Parathyroid adenoma (tissue), 2 donors: Measurements from ENCODE around the gene SH3PXD2B.

ENCODE experiments used
- H2AFZ ChIP-seq: fragments of 300-600 bp; sonication (generic); one replicate; pipeline ENCODE4 v1.7.0; 2017; ENCODE audit warnings: antibody characterized with exemption, mild to moderate bottlenecking
- H3K27ac ChIP-seq: fragments of 300-600 bp; sonication (generic); one replicate; pipeline ENCODE4 v1.7.0; 2017
- H3K27me3 ChIP-seq: fragments of 300-600 bp; sonication (generic); one replicate; pipeline ENCODE4 v1.7.0; 2017; ENCODE audit warnings: low read length; ENCODE audit not compliant: control insufficient read depth, insufficient read depth
- H3K36me3 ChIP-seq: fragments of 300-600 bp; sonication (generic); one replicate; pipeline ENCODE4 v1.7.0; 2017; ENCODE audit warnings: low read length; ENCODE audit not compliant: control insufficient read depth, insufficient read depth
- H3K4me1 ChIP-seq: fragments of 300-600 bp; sonication (generic); one replicate; pipeline ENCODE4 v1.7.0; 2017; ENCODE audit warnings: control low read depth
- H3K4me2 ChIP-seq: fragments of 300-600 bp; sonication (generic); one replicate; pipeline ENCODE4 v1.7.0; 2017; ENCODE audit warnings: low read length
- H3K4me3 ChIP-seq: fragments of 300-600 bp; sonication (generic); one replicate; pipeline ENCODE4 v1.7.0; 2017; ENCODE audit warnings: low read depth, low read length
- H3K79me2 ChIP-seq: fragments of 300-600 bp; sonication (generic); one replicate; pipeline ENCODE4 v1.7.0; 2017; ENCODE audit warnings: control low read depth
- H3K9ac ChIP-seq: fragments of 300-600 bp; sonication (generic); one replicate; pipeline ENCODE4 v1.7.0; 2017; ENCODE audit warnings: mild to moderate bottlenecking
- H3K9me3 ChIP-seq: fragments of 300-600 bp; sonication (generic); one replicate; pipeline ENCODE4 v1.7.0; 2017; ENCODE audit warnings: low read length; ENCODE audit not compliant: control insufficient read depth
- CTCF ChIP-seq: fragments of 300-600 bp; sonication (generic); IDR thresholded peaks from one replicate; pipeline ENCODE4 v1.7.0; 2017; ENCODE audit warnings: antibody characterized with exemption, mild to moderate bottlenecking
- donor health status: primary hyperparathyroidism.

SH3PXD2B gene

DNA sequence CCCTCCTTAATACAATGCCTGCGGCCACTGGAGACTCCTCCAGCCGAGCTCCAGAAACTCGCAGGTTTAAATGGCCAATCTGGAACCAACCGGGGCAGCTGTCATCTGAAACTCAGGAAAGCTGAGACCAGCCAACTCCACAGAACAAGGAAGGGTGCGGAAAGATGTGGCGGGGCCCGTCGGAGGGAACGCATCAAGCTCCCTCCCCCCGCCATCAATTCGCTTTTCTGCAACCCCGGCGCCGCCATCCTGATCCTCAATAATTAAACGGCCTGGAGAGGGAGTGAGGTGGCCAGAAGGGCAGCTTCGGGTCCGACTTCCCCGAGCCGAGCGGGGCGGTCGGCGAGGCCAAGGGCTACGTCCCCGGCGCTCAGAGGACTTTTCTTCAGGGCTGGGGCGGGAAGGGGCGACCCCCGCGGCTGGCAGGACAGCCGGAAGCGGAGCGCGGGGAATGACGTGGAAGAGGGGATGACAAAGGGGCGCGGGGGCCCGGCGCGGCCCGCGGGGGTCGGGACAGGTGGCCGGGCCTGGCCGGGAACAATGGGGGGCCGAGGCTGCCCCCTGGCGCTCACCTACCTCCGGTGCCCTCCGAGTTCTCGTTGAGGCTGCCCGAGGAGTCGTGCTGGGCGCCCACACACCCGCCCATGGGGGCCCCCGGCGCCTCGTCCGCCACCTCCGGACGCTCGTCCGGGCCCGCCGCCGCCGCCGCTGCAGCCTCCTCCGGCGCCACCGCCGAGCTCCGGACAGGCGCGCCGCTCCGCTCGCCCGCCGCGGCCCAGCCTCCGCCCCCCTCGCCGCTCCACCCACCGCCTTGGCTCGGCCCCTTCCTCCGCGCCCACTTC is 171.1 kb downstream of the SH3PXD2B start, which contains the start of gene UBTD2:
UBTD2 (minus strand) TSS at position 745 of the 842 bp plus-strand sequence; CDS start at position 646, 99 bp downstream.
- H3K36me3 ChIP-seq: no peaks in the 10 kb centered on the region
- H3K9ac ChIP-seq: peak within 1 kb of the TSS; percentile 55
- H2AFZ ChIP-seq: peak within 1 kb of the TSS; percentile 97
- H3K4me1 ChIP-seq: peaks cover 4% of the 10 kb centered on the region
- H3K27ac ChIP-seq: peak within 1 kb of the TSS; percentile 79
- peaks cover 34% of the 10 kb centered on the region for H3K79me2 ChIP-seq
- H3K4me2 ChIP-seq: peak within 1 kb of the TSS; percentile 99
- no peaks in the 10 kb centered on the region for H3K27me3 ChIP-seq
- peak; percentile 44 for TF ChIP-seq CTCF
- peak within 1 kb of the TSS; percentile 77 for H3K4me3 ChIP-seq
- H3K9me3 ChIP-seq: no peaks in the 10 kb centered on the region

DNA sequence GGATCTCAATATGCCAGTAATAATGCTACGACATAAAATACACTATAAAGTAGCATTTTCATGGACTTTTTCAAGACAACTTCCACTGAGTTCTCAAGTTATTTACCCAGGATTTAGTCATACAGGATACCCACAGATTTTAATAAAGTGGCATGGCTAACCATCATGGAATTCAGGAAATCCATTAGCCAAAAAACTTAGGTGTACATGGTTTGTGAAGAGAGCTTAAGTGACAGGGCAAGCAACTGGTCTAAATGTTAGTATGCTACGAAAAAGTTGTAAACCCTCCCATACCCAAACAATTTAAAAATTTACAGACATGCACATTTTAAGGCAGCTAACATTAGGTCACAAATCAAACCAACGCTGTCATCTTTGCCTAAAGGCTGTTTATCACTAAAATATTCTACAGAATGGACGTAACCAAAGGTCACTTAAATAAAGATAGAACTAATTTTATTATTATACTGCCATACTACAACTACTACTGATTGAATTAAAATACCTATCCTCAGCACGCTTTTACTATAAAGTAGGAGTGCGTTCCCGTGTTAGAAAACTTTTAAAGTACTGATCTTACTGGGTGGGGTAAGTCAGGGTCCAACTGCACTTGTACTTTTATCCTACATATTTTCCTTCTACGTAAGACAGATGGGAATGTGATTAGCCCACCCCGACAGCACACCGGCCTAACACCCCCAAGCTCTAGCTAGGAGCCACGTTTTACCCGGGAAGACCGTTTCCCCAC is 171.9 kb downstream of the SH3PXD2B start:
- peak overlapping the region; percentile 92 for H3K4me2 ChIP-seq
- peak overlapping the region; percentile 77 for H3K4me3 ChIP-seq
- no peaks in the 10 kb centered on the region for H3K36me3 ChIP-seq
- peaks cover 42% of the 10 kb centered on the region for H3K79me2 ChIP-seq
- no peak overlapping the region for H3K9ac ChIP-seq
- peaks cover 4% of the 10 kb centered on the region for H3K4me1 ChIP-seq
- H3K9me3 ChIP-seq: no peaks in the 10 kb centered on the region
- no peaks in the 10 kb centered on the region for H3K27me3 ChIP-seq
- H2AFZ ChIP-seq: peak overlapping the region; percentile 87
- TF ChIP-seq CTCF: no peak
- peak overlapping the region; percentile 79 for H3K27ac ChIP-seq

DNA sequence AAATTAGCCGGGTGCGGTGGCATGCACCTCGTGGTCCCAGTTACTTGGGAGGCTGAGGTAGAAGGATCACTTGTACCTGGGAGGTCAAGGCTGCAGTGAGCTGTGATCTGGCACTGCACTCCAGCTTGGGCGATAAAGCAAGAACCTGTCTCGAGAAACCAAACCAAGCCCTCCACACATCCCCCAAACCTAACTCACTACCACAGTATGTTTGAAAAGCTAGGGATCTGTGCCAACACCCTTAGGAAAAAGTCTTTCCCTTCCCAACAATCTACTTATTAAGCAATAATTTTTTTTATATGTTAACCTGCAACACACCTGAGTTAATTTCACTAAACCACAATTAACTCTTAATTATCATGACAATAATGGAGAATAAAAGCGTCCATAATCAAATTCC is 173.0 kb downstream of the SH3PXD2B start:
- H2AFZ ChIP-seq: no peak overlapping the region
- peaks cover 4% of the 10 kb centered on the region for H3K4me1 ChIP-seq
- no peak for TF ChIP-seq CTCF
- H3K79me2 ChIP-seq: peaks cover 48% of the 10 kb centered on the region
- no peak overlapping the region for H3K4me2 ChIP-seq
- no peak overlapping the region for H3K27ac ChIP-seq
- H3K9me3 ChIP-seq: no peaks in the 10 kb centered on the region
- no peaks in the 10 kb centered on the region for H3K36me3 ChIP-seq
- H3K9ac ChIP-seq: no peak overlapping the region
- H3K4me3 ChIP-seq: no peak overlapping the region
- H3K27me3 ChIP-seq: no peaks in the 10 kb centered on the region

- Histone ChIP-seq H3K36me3 (no peaks in the 10 kb centered on the region), H3K9ac (no peak overlapping the region), H3K9me3 (no peaks in the 10 kb centered on the region), H3K4me2 (no peak overlapping the region), H3K27me3 (no peaks in the 10 kb centered on the region), H3K4me1 (peaks cover 4% of the 10 kb centered on the region), H3K79me2 (peaks cover 52% of the 10 kb centered on the region), H3K27ac (no peak overlapping the region), H2AFZ (no peak overlapping the region), H3K4me3 (no peak overlapping the region)
- TF ChIP-seq CTCF: no peak
These were observed 173.4 kb downstream of the SH3PXD2B start for GRCh38 chr5:172280929-172281328.
